Left lung (tissue), 10 donors: ENCODE results near the gene ENOPH1. TPM values are rescaled to one million over a fixed set of nuclear protein-coding genes. Genes with fewer than 3 reads are reported as not detected.

Source experiments
- ATAC-seq: fragments of 200-7000 bp; cut with Tn5 transposase; one replicate; pipeline ENCODE4 v1.9.1; 2020; ENCODE audit warnings: moderate library complexity
- DNase-seq, 4 donors: peaks; one replicate each; pipeline ENCODE4 v3.0.0-alpha.2; 2013 to 2020
- H3K27ac ChIP-seq, 2 donors: fragments of 200-600 bp; sonication (generic) in 1 of 2; one replicate each; pipeline versions ENCODE4 v1.5.0 to v1.8.0; 2020 to 2021
- H3K27me3 ChIP-seq, 2 donors: fragments of 200-600 bp; sonication (generic) in 1 of 2; one replicate each; pipeline versions ENCODE4 v1.5.0 to v1.8.0; 2020 to 2021
- H3K36me3 ChIP-seq, 2 donors: fragments of 200-600 bp; sonication (generic) in 1 of 2; one replicate each; pipeline versions ENCODE4 v1.5.0 to v1.8.0; 2020 to 2021
- H3K4me1 ChIP-seq, 2 donors: fragments of 200-600 bp; one replicate each; pipeline ENCODE4 v1.8.0; 2021
- H3K4me3 ChIP-seq, 2 donors: fragments of 200-600 bp; sonication (generic) in 1 of 2; one replicate each; pipeline versions ENCODE4 v1.5.0 to v1.8.0; 2020 to 2021; ENCODE audit warnings: mild to moderate bottlenecking in 1 of 2
- H3K9me3 ChIP-seq, 2 donors: fragments of 200-600 bp; sonication (generic) in 1 of 2; one replicate each; pipeline versions ENCODE4 v1.5.0 to v1.8.0; 2020 to 2021
- CTCF ChIP-seq, 2 donors: fragments of 200-600 bp; sonication (generic) in 1 of 2; IDR thresholded peaks; one replicate each; pipeline versions ENCODE4 v1.5.0 to v1.8.0; 2021; ENCODE audit warnings: antibody characterized with exemption in 2 of 2
- intact Hi-C, 2 donors: fragments of 100-400 bp; cut with DNase I; formaldehyde crosslinking; loops; one replicate each; pipeline versions ENCODE4 v1.11.2 to v1.14.2; 2022
- polyA plus RNA-seq, 6 donors: library from polyadenylated mRNA; unstranded; fragments of 120-200 nt; gene quantifications; one replicate each; pipeline ENCODE4 v1.2.1, GENCODE V29; 2013; ENCODE audit not compliant: insufficient read length in 6 of 6
- total RNA-seq, 2 donors: library from RNA; stranded (reverse); fragmentation: NEBNext Ultra II Directional; extraction: Animal tissue kit (Norgen Biotek cat#: 25700); gene quantifications; one replicate each; pipeline ENCODE4 v1.2.1, GENCODE V29; 2021
- donor health status: DM: no; HTN: yes; CAD: no.
- donor health status: DM: no; HTN: no; CAD: no.

Gene ENOPH1
- total and polyA plus RNA-seq, 8 donors, result 26.1 to 57.0 (median 51.9) TPM

- Histone ChIP-seq H3K9me3 (no peaks in the 10 kb centered on the region), H3K27ac (no peak overlapping the region), H3K27me3 (no peaks in the 10 kb centered on the region), H3K4me3 (no peak overlapping the region), H3K36me3 (no peaks in the 10 kb centered on the region), H3K4me1 (no peaks in the 10 kb centered on the region)
- TF ChIP-seq CTCF (IDR thresholded peaks at IDR 0.05), result no peak
- ATAC-seq (no peak), DNase-seq (no peak)
- intact Hi-C loops, result no loop called here
Observed at GRCh38 chr4:82501154-82501442, 70.7 kb downstream of the ENOPH1 start.

- no peak for TF ChIP-seq CTCF (IDR thresholded peaks at IDR 0.05)
- no peak for DNase-seq
- H3K36me3 ChIP-seq, result no peaks in the 10 kb centered on the region
- H3K4me3 ChIP-seq, result no peak overlapping the region
- no peaks in the 10 kb centered on the region for H3K9me3 ChIP-seq
- no peaks in the 10 kb centered on the region for H3K27me3 ChIP-seq
- no peaks in the 10 kb centered on the region for H3K4me1 ChIP-seq
- intact Hi-C loops, result no loop called here
- ATAC-seq, result no peak
- no peak overlapping the region for H3K27ac ChIP-seq
Observed at GRCh38 chr4:82508011-82508410, 77.6 kb downstream of the ENOPH1 start.

- H3K36me3 ChIP-seq, result no peaks in the 10 kb centered on the region
- no peaks in the 10 kb centered on the region for H3K27me3 ChIP-seq
- ATAC-seq (no peak), DNase-seq (no peak)
- intact Hi-C loops, result no loop called here
- no peaks in the 10 kb centered on the region for H3K4me1 ChIP-seq
- no peak overlapping the region for H3K4me3 ChIP-seq
- no peak for TF ChIP-seq CTCF (IDR thresholded peaks at IDR 0.05)
- H3K9me3 ChIP-seq, result no peaks in the 10 kb centered on the region
- no peak overlapping the region for H3K27ac ChIP-seq
Observed at GRCh38 chr4:82508806-82509428, 78.5 kb downstream of the ENOPH1 start.

- DNase-seq (no peak), ATAC-seq (no peak)
- intact Hi-C loops, result no loop called here
- H3K9me3 ChIP-seq, result no peaks in the 10 kb centered on the region
- H3K4me3 ChIP-seq, result no peak overlapping the region
- TF ChIP-seq CTCF (IDR thresholded peaks at IDR 0.05), result no peak
- no peaks in the 10 kb centered on the region for H3K27me3 ChIP-seq
- H3K4me1 ChIP-seq, result no peaks in the 10 kb centered on the region
- no peaks in the 10 kb centered on the region for H3K36me3 ChIP-seq
- H3K27ac ChIP-seq, result no peak overlapping the region
Observed at GRCh38 chr4:82510216-82510615, 79.8 kb downstream of the ENOPH1 start.

Other genes with a start within 250 kb of the ENOPH1 start
- 100 to 1,000 TPM; 105 to 147 TPM for gene HNRNPD, start 56.6 kb upstream of the ENOPH1 start, total RNA-seq
- 100 to 1,000 TPM; 504 to 614 (median 587) TPM for gene HNRNPD, start 56.6 kb upstream of the ENOPH1 start, polyA plus RNA-seq
- gene HNRNPDL, start 128 bp upstream of the ENOPH1 start, total RNA-seq, result 100 to 1,000 TPM; 139 to 218 TPM
- 100 to 1,000 TPM; 458 to 593 (median 518) TPM for gene HNRNPDL, start 128 bp upstream of the ENOPH1 start, polyA plus RNA-seq
- gene TMEM150C, start 131.4 kb downstream of the ENOPH1 start, total RNA-seq, result 1 to 10 TPM; 4.3 to 5.1 TPM
- gene TMEM150C, start 131.4 kb downstream of the ENOPH1 start, polyA plus RNA-seq, result 10 to 100 TPM; 15.5 to 18.9 (median 16.8) TPM